Endometrial microvascular endothelial cells (primary cell): ENCODE data around the gene PRCD. TPM values are rescaled to one million over a fixed set of nuclear protein-coding genes. Genes with fewer than 3 reads are reported as not detected.

Experiments
- in situ Hi-C: cut with HindIII; loops from 2 replicates; pipeline ENCODE4 v1.10.0; 2017; ENCODE audit warnings: low sequenced_read_pairs, low pct_unique_long_range_greater_than_20kb; ENCODE audit errors: inconsistent ontology term
- total RNA-seq: library from RNA; depleted of rRNA; stranded (reverse); fragments of >200 nt; gene quantifications from one replicate; pipeline ENCODE4 v1.2.3, GENCODE V29; 2015; ENCODE audit errors: inconsistent ontology term

The PRCD gene
- total RNA-seq, 1 donor from 2014 or later: not detected

- in situ Hi-C loops: no loop called here
Observed at GRCh38 chr17:76579281-76579680, 39.4 kb downstream of the PRCD start.

DNA sequence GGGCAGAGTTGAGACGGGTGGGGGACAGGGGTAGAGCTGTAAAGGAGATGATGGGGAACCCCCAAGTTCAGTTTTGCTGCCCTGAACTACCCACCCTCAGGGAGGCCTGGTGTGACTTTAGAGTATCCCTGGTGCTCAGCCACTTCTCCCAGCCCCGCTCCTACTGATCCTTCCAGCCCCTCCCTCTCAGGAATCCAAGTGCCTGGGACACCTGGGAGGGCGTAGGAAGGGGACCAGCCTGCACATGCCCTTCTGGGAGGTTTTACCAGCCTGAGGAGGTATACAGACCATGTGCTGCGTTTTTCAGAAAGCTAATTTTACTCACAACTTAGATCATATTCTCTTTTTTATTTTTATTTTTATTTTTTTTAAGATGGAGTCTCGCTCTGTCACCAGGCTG, 41.7 kb downstream of the PRCD start:
- in situ Hi-C loops: no loop called here

GRCh38 chr17:76582660-76583059, 42.8 kb downstream of the PRCD start:
- in situ Hi-C loops: no loop called here

DNA sequence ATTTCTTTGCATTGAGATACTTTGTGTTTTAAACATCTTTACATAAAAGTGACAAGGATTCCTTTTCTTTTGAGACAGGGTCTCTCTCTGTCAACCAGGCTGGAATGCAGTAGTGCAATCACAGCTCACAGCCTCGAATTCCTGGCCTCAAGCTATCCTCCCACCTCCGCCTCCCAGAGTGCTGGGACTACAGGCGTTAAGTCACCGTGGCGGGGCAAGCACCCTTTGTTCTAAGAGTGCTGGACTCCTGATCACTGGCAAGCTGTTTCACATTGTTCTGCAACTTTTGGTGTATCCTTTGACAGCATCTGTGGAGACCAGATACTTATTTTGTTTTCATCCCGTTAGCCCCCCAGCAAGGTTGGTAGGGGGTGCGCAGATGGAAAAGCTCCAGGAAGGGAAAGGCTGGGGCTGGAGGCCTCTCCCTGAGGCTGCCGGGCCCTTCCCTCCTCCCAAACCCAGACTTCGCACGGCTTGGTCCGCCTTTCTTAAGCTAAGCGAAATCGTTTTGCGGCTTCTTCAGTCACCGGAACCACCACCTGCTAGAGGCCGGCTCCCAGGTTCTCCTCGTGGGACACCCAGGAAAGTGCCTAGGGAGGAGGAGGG, 44.7 kb downstream of the PRCD start:
- in situ Hi-C loops: no loop called here

DNA sequence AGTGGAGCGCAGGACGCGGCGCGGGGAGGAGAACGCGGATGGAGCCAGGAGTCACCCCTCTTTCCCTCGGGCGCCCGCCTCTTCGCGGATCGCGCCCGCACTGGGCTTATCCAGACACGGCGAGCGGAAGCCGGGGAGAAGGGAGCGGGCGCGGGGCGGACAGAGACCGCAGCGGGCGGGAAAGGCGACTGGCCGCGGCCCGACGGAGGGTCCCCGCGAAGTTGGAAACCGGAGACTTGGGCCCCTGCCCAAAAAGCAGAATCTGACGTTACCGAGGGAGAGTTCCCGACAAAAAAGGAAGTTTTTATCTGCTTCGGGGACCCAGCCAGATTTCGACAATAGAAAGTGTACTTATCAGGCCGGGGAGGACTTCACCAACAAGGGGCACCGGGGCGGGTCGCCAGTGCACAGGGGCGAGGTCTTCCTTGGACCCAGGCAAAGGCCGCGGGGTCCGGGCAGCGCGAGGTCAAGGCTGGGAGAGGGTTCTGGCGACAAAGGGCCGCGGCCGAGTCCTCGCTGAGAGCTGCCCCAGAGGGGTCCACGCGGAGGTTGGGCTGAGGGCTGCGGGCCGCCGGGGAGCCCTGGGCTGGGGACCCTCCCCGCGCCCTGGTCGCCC, 45.3 kb downstream of the PRCD start:
- in situ Hi-C loops: no loop called here

GRCh38 chr17:76585649-76586593, 46.1 kb downstream of the PRCD start, which contains the start of gene ST6GALNAC2:
ST6GALNAC2 (minus strand) TSS chr17:76585860; CDS start chr17:76585808, 52 bp downstream.
- in situ Hi-C loops: no loop called here

- in situ Hi-C loops: no loop called here
Observed at GRCh38 chr17:76586741-76587487, 47.1 kb downstream of the PRCD start.

- in situ Hi-C loops: no loop called here
Observed at GRCh38 chr17:76588182-76588581, 48.3 kb downstream of the PRCD start.

GRCh38 chr17:76593384-76593826, 53.6 kb downstream of the PRCD start:
- in situ Hi-C loops: no loop called here

GRCh38 chr17:76593959-76594358, 54.1 kb downstream of the PRCD start:
- in situ Hi-C loops: no loop called here

DNA sequence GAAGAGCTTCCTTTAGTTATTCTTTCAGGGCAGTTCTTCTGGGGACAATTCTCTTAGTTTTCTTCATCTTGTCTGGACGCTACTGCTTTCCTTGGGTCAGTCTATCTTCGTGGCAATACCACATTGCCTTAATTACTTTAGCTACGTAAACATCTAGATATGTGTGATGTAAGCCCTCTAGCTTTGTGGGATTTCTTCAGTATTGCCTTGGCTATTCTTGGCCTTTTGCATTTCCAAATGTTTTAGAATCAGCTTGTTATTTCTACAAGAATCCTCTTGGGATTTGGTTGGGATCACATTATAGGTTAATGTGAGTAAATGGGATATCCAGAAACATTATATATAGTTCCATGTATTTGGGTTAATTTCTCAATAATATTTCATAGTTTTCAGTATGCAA, 54.8 kb downstream of the PRCD start:
- in situ Hi-C loops: no loop called here

Other genes with a start within 250 kb of the PRCD start
- gene QRICH2, start 231.8 kb upstream of the PRCD start, total RNA-seq: 2.1 TPM
- gene PRPSAP1, start 186.1 kb upstream of the PRCD start, total RNA-seq: 70.8 TPM
- gene SPHK1, start 155.4 kb upstream of the PRCD start, total RNA-seq: 121 TPM
- gene UBE2O, start 86.9 kb upstream of the PRCD start, total RNA-seq: 31.9 TPM
- gene AANAT, start 72.4 kb upstream of the PRCD start, total RNA-seq: not detected
- 42.8 TPM for gene RHBDF2, start 38.6 kb upstream of the PRCD start, total RNA-seq
- 0.37 TPM for gene CYGB, start 2.3 kb upstream of the PRCD start, total RNA-seq
- gene ST6GALNAC2, start 45.8 kb downstream of the PRCD start, total RNA-seq: not detected
- not detected for gene ST6GALNAC1, start 103.7 kb downstream of the PRCD start, total RNA-seq
- gene MXRA7, start 170.9 kb downstream of the PRCD start, total RNA-seq: 265 TPM
- 31.5 TPM for gene JMJD6, start 186.6 kb downstream of the PRCD start, total RNA-seq
- gene METTL23, start 186.8 kb downstream of the PRCD start, total RNA-seq: 18.9 TPM
- 387 TPM for gene SRSF2, start 197.3 kb downstream of the PRCD start, total RNA-seq
- 44.9 TPM for gene MFSD11, start 198.1 kb downstream of the PRCD start, total RNA-seq